ENCODE measurements around the gene GRIK3.

GRCh38 chr1:36872126-36872754 is 162.1 kb downstream of the GRIK3 start:
- TF ChIP-seq CTCF (optimal IDR thresholded peaks at IDR 0.05 in 1 of 3, IDR thresholded peaks at IDR 0.05 in 1 of 3, conservative IDR thresholded peaks at IDR 0.05 in 1 of 3; ENCODE audit: extremely low read depth in 1 of 3, insufficient read depth in 2 of 3, low read length in 3 of 3) (no peak), EZH2 (IDR thresholded peaks at IDR 0.05; ENCODE audit: low read length) (no peak)
